HFFc6 (cell line): ENCODE results near the gene IL18R1. TPM values are rescaled to one million over a fixed set of nuclear protein-coding genes. Genes with fewer than 3 reads are reported as not detected.

Experiments
- DNase-seq: peaks from one replicate; pipeline ENCODE4 v3.0.0-alpha.2; 2018
- H3K27ac Mint-ChIP-seq: 2 replicates; pipeline ENCODE4 v1.8.0; 2020; ENCODE audit warnings: mild to moderate bottlenecking, mixed read lengths
- H3K27me3 Mint-ChIP-seq: 2 replicates; pipeline ENCODE4 v1.8.0; 2021; ENCODE audit warnings: mild to moderate bottlenecking, moderate library complexity, mixed read lengths; ENCODE audit not compliant: insufficient read depth
- H3K36me3 Mint-ChIP-seq: 2 replicates; pipeline ENCODE4 v1.8.0; 2021; ENCODE audit warnings: low read depth, mixed read lengths
- H3K4me1 Mint-ChIP-seq: 2 replicates; pipeline ENCODE4 v1.8.0; 2020; ENCODE audit warnings: low read depth, mixed read lengths
- H3K4me3 Mint-ChIP-seq: 2 replicates; pipeline ENCODE4 v1.8.0; 2020; ENCODE audit warnings: mild to moderate bottlenecking, moderate library complexity, mixed read lengths
- H3K9me3 Mint-ChIP-seq: 2 replicates; pipeline ENCODE4 v1.8.0; 2020; ENCODE audit warnings: mild to moderate bottlenecking, mixed read lengths
- CTCF ChIP-seq: fragments of 200-600 bp; sonication (generic); IDR thresholded peaks from 2 replicates; pipeline ENCODE4 v1.5.0; 2021; ENCODE audit warnings: antibody characterized with exemption, mild to moderate bottlenecking
- total RNA-seq, 6 experiments: library from RNA; stranded (reverse); fragmentation: NEBNext Ultra II Directional; extraction: Animal tissue kit (Norgen Biotek cat#: 25700); gene quantifications; 2 replicates in 1 of 6; 3 replicates in 5 of 6; pipeline ENCODE4 v1.2.3, GENCODE V29; 2021

The IL18R1 gene
- total RNA-seq, 6 experiments from 2014 or later, result not detected

GRCh38 chr2:102331311-102331980 lies 24.1 kb upstream of the IL18R1 start:
- Mint-ChIP-seq H3K4me3 (no peak overlapping the region), H3K27ac (no peak overlapping the region), H3K27me3 (peaks cover 8% of the 10 kb centered on the region; the same call in 1 of the 2 replicates), H3K4me1 (no peaks in the 10 kb centered on the region), H3K9me3 (no peaks in the 10 kb centered on the region), H3K36me3 (no peaks in the 10 kb centered on the region)
- TF ChIP-seq CTCF, result no peak
- DNase-seq, result no peak

GRCh38 chr2:102334486-102334885 lies 21.1 kb upstream of the IL18R1 start:
- Mint-ChIP-seq H3K9me3 (no peaks in the 10 kb centered on the region), H3K27me3 (peaks cover 6% of the 10 kb centered on the region; the same call in 1 of the 2 replicates), H3K27ac (no peak overlapping the region), H3K36me3 (no peaks in the 10 kb centered on the region), H3K4me1 (no peaks in the 10 kb centered on the region), H3K4me3 (no peak overlapping the region)
- TF ChIP-seq CTCF, result no peak
- no peak for DNase-seq

DNA sequence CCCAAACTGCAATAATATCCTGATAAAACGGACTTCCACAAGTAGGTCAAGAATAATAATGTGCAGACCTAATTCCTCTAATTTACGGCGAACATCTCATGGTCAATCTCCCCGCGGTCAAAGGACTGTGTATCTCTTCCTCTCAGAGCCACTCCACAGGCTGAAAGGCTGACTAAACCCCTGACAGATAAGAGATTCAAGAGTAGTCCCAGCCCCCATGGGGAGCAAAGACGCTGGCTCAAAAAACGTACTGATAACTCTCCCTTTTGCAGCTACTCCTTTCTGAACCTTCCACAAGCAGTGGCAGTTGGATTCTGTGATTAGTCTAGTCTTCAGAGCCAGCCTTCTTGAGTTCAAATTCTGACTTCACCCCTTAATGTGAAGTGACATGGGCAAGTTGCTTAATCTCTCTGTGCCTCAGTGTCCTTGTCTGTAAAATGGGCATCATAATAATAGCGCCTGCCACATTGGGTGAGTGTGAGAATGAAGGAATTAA lies 19.7 kb upstream of the IL18R1 start:
- H3K4me3 Mint-ChIP-seq, result no peak overlapping the region
- no peak for TF ChIP-seq CTCF
- no peak overlapping the region for H3K27ac Mint-ChIP-seq

GRCh38 chr2:102336502-102336945 lies 19.1 kb upstream of the IL18R1 start:
- Mint-ChIP-seq H3K36me3 (no peaks in the 10 kb centered on the region), H3K27ac (no peak overlapping the region), H3K4me3 (no peak overlapping the region), H3K27me3 (peaks cover 5% of the 10 kb centered on the region; the same call in 1 of the 2 replicates), H3K9me3 (no peaks in the 10 kb centered on the region), H3K4me1 (no peaks in the 10 kb centered on the region)
- no peak for DNase-seq
- no peak for TF ChIP-seq CTCF

More for the DNA sequence above, 19.7 kb upstream of the IL18R1 start:
- no peak for DNase-seq
- Mint-ChIP-seq H3K36me3 (no peaks in the 10 kb centered on the region), H3K9me3 (no peaks in the 10 kb centered on the region), H3K27me3 (peaks cover 6% of the 10 kb centered on the region; the same call in 1 of the 2 replicates), H3K4me1 (no peaks in the 10 kb centered on the region)

DNA sequence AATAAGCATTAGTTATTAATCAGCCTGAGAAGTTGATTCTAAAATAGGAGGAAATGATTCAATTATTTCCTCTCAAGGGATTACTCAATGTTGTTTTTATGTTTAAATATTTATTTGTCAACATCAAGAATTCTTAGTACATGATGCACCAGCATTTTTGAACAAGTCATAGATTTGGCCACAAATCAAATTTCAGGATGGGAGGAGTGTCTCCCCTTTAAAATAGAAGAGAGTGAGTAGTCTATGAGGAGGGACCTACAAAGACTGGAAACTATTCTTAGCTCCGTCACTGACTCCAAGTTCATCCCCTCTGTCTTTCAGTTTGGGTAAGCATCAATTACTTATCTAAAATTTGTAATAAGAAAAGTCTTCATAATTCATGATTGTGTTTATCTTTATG lies 18.6 kb upstream of the IL18R1 start:
- no peak for TF ChIP-seq CTCF
- Mint-ChIP-seq H3K27ac (no peak overlapping the region), H3K4me3 (no peak overlapping the region), H3K9me3 (no peaks in the 10 kb centered on the region), H3K36me3 (no peaks in the 10 kb centered on the region), H3K27me3 (peaks cover 5% of the 10 kb centered on the region; the same call in 1 of the 2 replicates), H3K4me1 (no peaks in the 10 kb centered on the region)
- DNase-seq, result no peak
